ENCODE data around the gene NPAS3.

NPAS3 gene

GRCh38 chr14:33010495-33010894 is 71.8 kb downstream of the NPAS3 start:
- in situ Hi-C loops (cut with MboI; ENCODE audit: low sequenced_read_pairs) = no loop called here

DNA sequence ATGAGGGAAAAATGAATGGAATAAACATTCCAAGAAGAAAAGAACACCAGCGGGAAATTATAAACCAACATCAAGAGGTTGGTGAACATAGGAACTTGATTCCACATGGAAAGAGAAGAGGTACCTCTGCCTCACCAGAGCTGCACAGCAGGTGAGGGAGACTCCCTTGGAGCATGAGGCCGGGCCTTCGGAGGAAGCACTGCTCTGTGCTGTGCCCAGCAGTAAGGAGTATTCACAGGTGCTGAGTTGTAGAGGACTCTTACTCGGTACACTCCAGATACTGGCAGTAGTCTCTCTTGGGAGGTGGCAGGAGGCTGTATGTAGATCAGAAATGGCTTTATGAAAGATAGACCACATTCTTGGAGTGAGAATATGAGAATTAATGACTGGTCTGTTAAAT is 76.0 kb downstream of the NPAS3 start:
- in situ Hi-C loops (cut with MboI; ENCODE audit: low sequenced_read_pairs) = no loop called here

DNA sequence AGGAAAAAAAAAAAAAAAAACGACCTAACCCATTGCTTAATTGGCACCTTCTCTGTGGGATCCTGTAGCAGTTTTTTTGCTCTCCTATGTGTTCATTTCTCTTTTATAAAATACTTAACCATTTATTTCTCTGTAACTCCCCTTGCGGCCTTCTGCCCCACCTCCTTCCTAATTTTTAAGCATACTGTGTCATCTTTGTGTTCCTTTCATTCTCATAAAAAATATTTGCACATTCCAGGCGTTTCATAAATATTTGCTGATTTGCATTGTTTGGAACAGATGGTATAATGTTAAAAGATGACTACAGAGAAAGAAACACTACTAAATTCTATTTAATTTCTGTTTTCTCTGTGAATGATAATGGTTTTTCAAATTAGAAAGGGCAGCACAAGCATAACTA is 77.9 kb downstream of the NPAS3 start:
- in situ Hi-C loops (cut with MboI; ENCODE audit: low sequenced_read_pairs) = no loop called here

GRCh38 chr14:33017016-33017415 is 78.3 kb downstream of the NPAS3 start:
- in situ Hi-C loops (cut with MboI; ENCODE audit: low sequenced_read_pairs) = no loop called here

DNA sequence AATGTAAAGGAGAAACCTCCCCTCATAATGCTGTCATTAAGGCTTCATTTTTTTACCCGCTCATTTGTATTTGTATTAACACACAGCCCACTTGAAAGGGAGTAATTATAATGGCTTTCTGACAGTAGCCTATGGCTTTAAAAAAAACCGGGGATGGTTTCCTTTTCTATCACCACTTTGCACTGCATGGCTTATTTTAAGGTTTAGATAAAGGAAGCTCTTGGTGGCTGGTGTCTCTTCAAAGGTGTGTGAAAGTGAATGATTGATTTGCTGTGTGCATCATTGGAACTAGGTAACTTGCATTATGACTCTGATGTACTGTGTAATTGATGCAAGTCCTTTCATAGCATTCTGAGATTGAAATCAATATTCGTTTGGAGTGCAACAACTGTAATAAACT is 80.7 kb downstream of the NPAS3 start:
- in situ Hi-C loops (cut with MboI; ENCODE audit: low sequenced_read_pairs) = no loop called here

GRCh38 chr14:33026850-33027430 is 88.3 kb downstream of the NPAS3 start:
- in situ Hi-C loops (cut with MboI; ENCODE audit: low sequenced_read_pairs) = no loop called here

- in situ Hi-C loops (cut with MboI; ENCODE audit: low sequenced_read_pairs) = no loop called here
These were observed 90.8 kb downstream of the NPAS3 start for GRCh38 chr14:33029511-33029910.

- in situ Hi-C loops (cut with MboI; ENCODE audit: low sequenced_read_pairs) = no loop called here
These were observed 91.7 kb downstream of the NPAS3 start for GRCh38 chr14:33030386-33030785.

GRCh38 chr14:33035416-33036194 is 96.9 kb downstream of the NPAS3 start:
- in situ Hi-C loops (cut with MboI; ENCODE audit: low sequenced_read_pairs) = no loop called here

- in situ Hi-C loops (cut with MboI; ENCODE audit: low sequenced_read_pairs) = no loop called here
These were observed 100.6 kb downstream of the NPAS3 start for GRCh38 chr14:33039311-33039710.

- in situ Hi-C loops (cut with MboI; ENCODE audit: low sequenced_read_pairs) = no loop called here
These were observed 101.9 kb downstream of the NPAS3 start for GRCh38 chr14:33040372-33041140.

- in situ Hi-C loops (cut with MboI; ENCODE audit: low sequenced_read_pairs) = no loop called here
These were observed 103.9 kb downstream of the NPAS3 start for GRCh38 chr14:33042591-33042990.

GRCh38 chr14:33045760-33046159 is 107.1 kb downstream of the NPAS3 start:
- in situ Hi-C loops (cut with MboI; ENCODE audit: low sequenced_read_pairs) = no loop called here

DNA sequence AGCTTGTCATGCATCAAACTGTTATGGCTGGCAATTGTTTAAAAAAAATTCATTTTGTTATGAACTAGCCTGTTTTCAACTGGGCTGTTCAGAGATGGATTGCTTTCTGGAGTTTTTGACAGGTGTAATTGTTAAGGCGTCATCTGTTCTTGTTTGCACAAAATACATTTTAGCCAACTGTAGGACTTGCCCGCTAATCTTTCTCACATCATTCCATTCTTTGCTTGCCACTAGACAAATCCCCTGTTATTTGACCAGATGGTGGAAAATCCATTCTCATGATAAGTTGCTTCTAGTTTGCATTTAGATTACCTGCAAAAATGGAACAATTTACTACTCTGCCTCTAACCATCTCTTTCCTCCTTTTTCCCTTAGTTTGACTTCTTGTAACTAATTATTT is 114.3 kb downstream of the NPAS3 start:
- in situ Hi-C loops (cut with MboI; ENCODE audit: low sequenced_read_pairs) = no loop called here

DNA sequence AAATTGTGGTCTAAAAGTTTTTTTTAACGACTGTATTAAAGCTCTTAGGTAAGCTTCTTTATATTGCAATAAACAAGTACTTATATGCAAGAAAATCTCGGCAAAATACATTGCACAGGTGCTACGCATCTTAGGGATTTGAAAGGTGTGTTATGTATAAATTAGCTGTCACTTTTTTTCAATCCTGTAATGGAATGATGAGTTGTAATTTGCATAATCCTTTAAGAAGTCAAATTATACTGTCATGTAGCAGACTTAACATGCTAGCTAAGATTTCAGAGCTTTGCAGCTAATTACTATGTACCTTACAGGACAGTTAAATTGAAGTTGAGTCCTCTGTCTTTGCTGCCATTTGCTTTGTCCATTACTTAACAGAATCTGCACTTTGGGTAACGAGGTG is 117.5 kb downstream of the NPAS3 start:
- in situ Hi-C loops (cut with MboI; ENCODE audit: low sequenced_read_pairs) = no loop called here

GRCh38 chr14:33057585-33057984 is 118.9 kb downstream of the NPAS3 start:
- in situ Hi-C loops (cut with MboI; ENCODE audit: low sequenced_read_pairs) = no loop called here

- in situ Hi-C loops (cut with MboI; ENCODE audit: low sequenced_read_pairs) = no loop called here
These were observed 123.1 kb downstream of the NPAS3 start for GRCh38 chr14:33061667-33062325.

- in situ Hi-C loops (cut with MboI; ENCODE audit: low sequenced_read_pairs) = no loop called here
These were observed 123.8 kb downstream of the NPAS3 start for GRCh38 chr14:33062476-33062875.

DNA sequence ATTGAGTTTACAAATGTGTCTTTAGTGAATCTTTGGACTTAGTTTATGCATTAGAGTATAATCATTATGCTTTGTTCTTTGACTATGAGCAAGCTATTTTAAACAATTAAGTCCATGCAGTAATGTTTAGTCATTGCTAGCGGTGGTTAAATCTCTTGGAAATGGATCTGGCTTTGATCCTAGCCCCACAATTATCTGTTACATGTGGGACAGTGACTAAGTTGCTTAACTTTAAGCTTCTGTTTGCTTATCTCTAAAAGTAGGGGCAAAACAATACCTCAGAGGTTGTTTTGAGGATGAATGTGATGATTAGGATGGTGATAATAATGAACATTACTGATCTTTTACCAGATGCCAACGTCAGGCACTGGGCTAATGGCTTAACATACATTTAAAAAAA is 124.2 kb downstream of the NPAS3 start:
- in situ Hi-C loops (cut with MboI; ENCODE audit: low sequenced_read_pairs) = no loop called here

DNA sequence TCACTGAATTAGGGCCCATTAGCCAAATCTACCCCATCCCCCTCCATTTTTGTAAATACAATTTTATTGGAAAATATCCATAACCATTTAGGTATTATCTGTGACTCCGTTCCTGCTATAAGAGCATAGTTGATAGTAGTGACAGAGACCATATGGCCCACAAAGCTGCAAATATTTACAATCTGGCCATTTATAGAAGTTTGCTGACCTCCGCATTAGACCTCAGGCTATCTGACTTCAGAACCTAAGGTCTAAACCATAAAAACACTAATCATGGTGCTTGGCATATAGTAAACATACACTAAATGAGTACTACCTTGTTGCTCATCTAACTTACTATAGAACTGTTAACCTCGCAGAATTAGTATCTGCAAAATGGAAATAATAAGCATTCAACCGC is 124.8 kb downstream of the NPAS3 start:
- in situ Hi-C loops (cut with MboI; ENCODE audit: low sequenced_read_pairs) = no loop called here

- in situ Hi-C loops (cut with MboI; ENCODE audit: low sequenced_read_pairs) = no loop called here
These were observed 127.0 kb downstream of the NPAS3 start for GRCh38 chr14:33065634-33066033.
